ENCODE measurements around the gene EIF4E2.

EIF4E2 gene, protein sequence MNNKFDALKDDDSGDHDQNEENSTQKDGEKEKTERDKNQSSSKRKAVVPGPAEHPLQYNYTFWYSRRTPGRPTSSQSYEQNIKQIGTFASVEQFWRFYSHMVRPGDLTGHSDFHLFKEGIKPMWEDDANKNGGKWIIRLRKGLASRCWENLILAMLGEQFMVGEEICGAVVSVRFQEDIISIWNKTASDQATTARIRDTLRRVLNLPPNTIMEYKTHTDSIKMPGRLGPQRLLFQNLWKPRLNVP

GRCh38 chr2:232550354-232551249 is at the start of gene EIF4E2, which contains the start of gene TIGD1:
Gene EIF4E2 (plus strand): TSS chr2:232550689. CDS start chr2:232550725, 36 bp downstream.
Gene TIGD1 (minus strand): TSS chr2:232550557. CDS start chr2:232549882, 675 bp downstream.
- DNase-seq = peak; percentile 91 to 92

DNA sequence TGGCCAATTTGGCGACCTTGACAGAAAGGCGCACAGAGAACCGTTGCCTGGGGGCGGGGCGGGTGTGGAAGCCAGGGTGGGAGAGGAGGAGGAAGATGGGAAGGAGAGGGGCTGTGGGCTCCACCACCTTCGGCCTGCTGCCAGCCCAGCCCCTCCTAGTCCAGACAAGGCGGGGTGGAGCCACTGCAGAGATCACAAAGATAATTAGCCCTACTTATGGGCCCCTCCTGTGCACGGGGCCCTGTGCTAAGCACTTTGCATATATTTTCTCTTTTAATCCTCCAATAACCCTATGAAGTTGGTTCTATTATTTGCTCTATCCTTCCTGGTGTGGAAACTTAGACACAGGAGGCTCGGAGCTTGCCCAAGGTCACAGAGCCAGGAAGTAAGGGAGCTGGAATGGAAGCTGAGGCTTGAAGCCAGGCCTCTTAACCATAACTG is 49.1 kb upstream of the EIF4E2 start:
- DNase-seq = no peak

DNA sequence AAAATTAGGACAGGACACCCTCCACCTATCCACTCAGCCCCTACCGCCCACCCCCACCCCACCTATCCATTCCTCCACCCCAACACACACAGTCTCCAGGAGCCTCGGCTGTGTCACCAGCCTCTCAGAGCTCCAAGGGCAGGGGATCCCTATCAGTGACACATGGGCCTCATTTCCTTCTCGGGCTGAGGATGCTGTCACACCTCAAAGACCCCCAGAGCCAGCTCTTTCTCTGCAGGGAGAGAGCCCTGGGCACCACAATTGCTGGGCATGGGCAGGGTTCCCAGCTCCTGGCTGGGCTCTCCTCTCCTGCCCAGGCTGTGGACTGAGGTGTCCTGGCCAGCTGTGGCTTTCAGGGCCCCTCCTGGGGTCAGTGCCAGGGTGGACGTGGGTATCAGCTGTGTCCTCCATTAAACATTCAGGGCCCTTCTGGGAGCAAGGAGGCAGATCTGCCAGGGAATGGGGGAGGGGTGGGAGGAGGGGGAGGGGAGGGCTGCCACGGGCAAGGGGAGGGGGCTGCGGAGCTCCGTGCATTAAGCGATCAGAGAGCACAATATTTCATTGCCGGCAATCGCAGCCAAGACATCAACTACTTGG is 48.6 kb upstream of the EIF4E2 start:
- no peak for DNase-seq

- DNase-seq = peak in 1 of 2 donors; percentile 37
Observed at GRCh38 chr2:232502511-232502910, 48.0 kb upstream of the EIF4E2 start.

- DNase-seq = peak; percentile 5 to 30
Observed at GRCh38 chr2:232502911-232503808, 47.3 kb upstream of the EIF4E2 start.

- no peak for DNase-seq
Observed at GRCh38 chr2:232503809-232504323, 46.6 kb upstream of the EIF4E2 start.

GRCh38 chr2:232504438-232504837 is 46.1 kb upstream of the EIF4E2 start:
- no peak for DNase-seq

DNA sequence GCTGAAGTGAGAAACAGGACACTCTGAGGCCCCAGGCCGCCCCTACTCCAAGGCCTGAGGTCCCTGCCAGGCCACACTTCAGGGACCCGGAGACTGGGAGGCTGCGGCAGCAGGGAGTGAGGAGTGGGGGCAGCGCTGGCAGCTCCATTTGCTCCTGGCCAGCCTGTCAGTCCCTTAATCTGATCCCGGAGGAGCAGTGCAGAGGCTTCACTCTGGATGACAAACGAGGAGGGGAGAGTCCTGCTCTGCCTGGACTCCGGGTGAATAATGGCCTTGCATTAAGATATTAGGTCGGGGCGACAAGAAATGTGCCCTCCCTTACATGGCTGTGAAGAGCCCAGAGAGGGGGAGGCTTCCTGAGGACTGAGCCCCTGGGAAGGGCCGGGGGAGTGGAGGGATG is 44.6 kb upstream of the EIF4E2 start:
- DNase-seq = no peak

GRCh38 chr2:232506709-232507108 is 43.8 kb upstream of the EIF4E2 start:
- DNase-seq = no peak

- no peak for DNase-seq
Observed at GRCh38 chr2:232508251-232508650, 42.2 kb upstream of the EIF4E2 start.

GRCh38 chr2:232511336-232511890 is 39.1 kb upstream of the EIF4E2 start:
- DNase-seq = no peak

GRCh38 chr2:232512602-232513001 is 37.9 kb upstream of the EIF4E2 start:
- DNase-seq = no peak

DNA sequence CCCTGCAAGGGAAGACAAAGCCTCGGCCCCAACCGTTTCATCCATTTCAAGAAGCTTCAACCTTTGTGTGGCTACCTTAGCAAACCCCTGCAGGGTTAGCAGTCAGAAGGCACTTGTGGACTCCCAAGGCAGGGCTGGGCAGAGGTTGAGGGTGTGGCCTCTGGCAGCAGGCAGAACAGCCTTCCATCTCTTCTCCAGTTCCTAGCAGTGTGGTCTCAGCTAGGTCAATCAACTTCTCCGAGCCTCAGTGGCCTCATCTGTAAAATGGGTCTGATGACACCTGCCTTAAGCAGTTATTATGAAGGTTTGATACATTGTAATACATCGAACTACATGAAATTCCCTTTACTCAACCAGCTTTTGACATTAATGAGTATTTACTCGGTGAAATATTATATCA is 37.1 kb upstream of the EIF4E2 start:
- DNase-seq = no peak

DNA sequence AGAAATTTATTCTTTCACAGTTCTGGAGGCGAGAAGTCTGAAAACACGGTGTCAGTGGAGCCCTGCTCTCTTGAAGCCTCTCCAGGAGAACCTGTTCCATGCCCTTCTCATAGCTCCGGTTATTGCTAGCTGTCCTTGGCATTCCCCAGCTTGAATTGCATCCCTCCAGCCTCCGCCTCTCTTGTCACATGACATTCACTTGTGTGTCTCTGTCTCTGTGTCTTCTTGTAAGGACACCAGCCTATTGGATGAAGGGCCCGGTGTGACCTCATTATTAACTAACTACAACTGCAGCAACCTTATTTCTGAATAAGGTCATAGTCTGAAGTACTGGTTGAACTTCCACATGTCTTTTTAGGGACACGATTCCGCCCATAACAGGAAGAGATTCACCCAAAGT is 34.9 kb upstream of the EIF4E2 start:
- no peak for DNase-seq

DNA sequence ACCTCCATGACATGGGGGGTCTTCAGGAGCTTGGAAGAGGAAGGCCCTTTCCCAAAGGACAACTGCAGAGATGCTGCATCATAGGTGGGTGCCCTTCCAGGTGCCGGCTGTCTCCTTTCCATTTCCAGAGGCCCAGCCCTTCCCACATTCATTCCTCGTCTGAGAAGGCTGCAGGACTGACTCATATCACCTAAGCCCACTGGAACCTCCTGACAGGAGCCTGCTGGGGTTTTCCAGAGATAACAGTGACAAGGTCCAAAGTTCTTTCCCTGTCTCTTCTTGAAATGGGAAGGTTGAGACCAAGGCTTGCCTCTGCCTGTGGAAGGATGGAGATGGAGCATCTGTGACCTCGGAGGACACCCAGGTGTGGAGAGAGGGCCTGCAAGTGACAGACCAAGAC is 33.9 kb upstream of the EIF4E2 start:
- no peak for DNase-seq

DNA sequence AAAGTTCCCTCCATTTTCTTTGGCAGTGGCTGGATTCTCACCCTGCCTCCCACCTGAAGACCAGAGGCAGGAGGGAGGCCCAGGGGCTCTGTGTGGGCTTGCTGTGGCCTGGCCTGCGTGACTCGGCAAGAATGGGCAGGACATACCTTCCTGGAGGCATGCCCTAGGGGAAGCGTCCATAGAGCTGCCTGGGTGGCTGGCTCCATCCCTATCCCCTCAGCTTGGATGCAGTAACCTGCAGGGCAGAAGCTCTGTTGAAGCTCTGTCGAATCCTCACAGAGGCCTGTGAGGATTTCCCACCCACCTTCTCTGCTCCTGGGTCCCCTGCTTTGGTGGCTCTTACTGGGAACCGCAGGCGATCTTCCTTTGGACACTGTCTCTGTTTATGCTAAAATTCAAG is 31.6 kb upstream of the EIF4E2 start:
- no peak for DNase-seq

- no peak for DNase-seq
Observed at GRCh38 chr2:232519581-232520438, 30.7 kb upstream of the EIF4E2 start, which contains the start of gene PRSS56. Gene PRSS56 (plus strand): TSS chr2:232520388. CDS start chr2:232520599, 211 bp downstream.

- no peak for DNase-seq
Observed at GRCh38 chr2:232520489-232520888, 30.0 kb upstream of the EIF4E2 start.

DNA sequence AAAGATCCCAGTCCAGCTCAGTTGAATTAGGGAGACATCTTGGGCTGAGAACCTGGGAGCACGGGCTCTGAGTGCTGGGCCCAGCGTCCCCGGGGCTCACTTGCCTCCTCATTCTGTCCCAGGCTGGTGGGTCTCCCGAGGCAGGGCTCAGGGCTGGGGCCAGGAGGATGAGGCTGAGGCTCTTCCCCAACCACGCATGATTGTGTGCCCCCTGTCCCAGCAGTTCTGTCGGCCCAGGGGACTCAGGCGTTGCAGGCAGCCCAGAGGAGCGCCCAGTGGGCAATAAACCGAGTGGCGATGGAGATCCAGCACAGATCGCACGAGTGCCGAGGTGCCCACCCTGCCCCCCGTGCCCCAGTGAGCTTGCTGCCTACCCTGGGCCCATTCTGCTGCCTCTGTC is 29.4 kb upstream of the EIF4E2 start:
- no peak for DNase-seq

DNA sequence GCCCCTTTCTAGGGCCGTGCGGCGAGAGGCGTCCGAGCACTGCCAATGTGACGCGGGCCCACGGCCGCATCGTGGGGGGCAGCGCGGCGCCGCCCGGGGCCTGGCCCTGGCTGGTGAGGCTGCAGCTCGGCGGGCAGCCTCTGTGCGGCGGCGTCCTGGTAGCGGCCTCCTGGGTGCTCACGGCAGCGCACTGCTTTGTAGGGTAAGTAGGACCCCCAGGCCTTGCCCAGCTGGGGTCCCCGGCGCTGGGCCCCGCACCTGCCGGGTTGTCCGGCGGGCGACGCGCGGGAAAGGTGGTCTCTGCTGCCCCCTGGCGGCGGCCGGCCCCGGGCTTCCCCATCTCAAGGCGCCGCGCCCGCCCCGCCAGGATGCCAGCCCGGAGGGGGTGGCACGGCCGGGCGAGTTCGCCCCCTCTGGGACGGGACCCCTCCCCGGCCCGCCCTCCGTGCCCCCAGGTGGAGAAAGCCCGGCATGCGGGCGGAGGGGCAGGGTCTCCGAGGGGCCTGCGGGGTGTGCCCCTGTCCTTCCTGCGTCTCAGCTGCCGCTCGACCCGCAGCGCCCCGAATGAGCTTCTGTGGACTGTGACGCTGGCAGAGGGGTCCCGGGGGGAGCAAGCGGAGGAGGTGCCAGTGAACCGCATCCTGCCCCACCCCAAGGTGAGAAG is 28.4 kb upstream of the EIF4E2 start:
- DNase-seq = peak; percentile 45 to 52

Measured in CD4-positive, alpha-beta T cell treated with Interleukin-4 for 1 hour (primary cell).